ENCODE measurements around the gene PRPF39.

Gene PRPF39

GRCh38 chr14:45082420-45082819, 1.5 kb upstream of the PRPF39 start:
- no peak for DNase-seq

DNA sequence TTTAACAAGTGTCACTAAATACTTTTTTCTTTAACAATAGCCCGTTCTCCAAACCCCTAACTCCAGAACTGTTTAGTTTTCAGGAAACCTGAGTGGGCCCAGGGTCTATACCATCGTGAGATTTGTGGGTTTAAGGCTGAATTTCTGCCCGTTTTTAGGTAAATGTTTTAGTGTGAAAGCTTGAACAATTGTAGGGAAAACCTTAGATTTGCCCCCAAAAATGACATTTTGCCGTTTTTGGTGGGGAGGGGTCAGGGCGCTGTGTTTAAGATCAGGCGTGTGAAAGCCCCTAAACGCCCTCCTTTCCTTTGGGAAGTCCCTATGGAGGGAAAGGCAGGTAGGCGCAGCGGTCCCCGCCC, 320 bp upstream of the PRPF39 start:
- no peak for DNase-seq

DNA sequence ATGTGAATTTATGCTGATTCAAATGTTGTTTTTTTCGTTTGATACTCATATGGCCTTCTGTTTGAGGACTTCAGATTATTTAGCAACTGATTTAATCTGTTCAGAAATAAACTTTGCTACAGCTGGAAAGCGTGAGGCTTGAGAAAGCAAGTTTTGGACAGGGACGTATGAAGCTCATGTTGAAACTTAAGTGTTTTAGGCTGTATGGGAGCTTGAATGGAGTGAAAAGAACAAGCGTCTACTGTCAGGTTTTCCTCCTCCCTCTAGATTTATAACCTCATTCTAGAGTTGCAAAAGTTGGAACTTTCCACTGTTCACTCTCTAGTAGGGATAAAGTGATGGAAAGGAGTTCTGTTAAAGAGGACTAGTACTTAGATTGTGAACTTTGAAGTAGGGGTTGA, 1.0 kb downstream of the PRPF39 start:
- no peak for DNase-seq

DNA sequence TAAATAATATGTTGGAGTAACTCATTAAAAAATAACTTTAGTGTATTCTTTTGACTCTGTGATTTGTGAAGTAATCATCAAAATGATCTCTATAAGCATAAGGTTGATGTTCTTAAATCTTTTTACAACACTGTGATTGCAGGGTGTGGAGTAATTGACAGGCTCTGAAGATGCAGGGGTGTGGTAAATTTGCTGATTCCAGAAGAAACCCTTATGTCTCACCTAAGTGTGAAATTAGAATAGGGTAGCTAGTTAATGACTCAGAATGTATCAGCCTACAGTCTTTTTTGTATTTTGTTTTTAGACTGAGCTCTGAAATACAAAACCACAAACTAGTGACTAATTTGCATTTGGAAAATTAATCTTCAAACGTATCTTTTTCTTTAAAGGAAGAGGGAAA, 5.9 kb downstream of the PRPF39 start:
- DNase-seq, result no peak

DNA sequence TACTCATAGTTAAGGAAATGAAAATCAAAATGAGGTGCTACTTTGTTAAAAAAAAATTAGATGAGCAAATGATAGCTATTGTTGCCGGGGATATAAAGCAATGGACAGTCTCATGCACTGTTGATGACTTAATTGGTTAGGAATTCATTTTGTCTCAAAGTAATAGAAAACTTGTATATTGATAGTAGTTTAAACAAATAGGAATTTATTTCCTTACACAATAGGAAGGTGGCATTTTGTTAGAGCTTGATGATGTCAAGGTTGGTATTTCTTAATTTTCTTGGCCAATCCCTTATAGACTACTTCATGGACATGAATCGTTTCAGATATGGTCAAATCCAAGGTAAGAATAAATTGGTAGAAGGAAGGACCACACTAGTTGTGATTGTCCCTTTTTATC, 7.8 kb downstream of the PRPF39 start:
- no peak for DNase-seq

DNA sequence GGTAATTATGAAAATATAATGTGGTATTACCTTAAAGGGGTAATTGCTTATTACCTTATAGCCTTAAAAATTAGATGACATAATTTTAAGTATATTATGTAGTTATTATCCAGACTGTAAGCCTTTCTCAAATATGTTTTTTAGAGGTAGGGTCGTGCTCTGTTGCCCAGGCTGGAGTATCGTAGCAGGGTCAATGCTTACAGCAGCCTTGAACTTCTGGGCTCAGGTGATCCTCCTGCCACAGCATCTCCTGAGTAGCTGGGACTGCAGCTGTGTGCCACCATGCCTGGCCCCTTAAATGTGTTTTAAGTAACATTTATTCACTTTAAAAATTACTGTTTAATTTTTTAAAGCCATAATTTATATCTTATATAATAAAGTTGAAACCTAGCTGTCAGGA, 10.4 kb downstream of the PRPF39 start:
- DNase-seq, result no peak

GRCh38 chr14:45095143-45095542, 11.2 kb downstream of the PRPF39 start:
- DNase-seq, result no peak

- no peak for DNase-seq
These were observed 12.3 kb downstream of the PRPF39 start for GRCh38 chr14:45096218-45096617.

DNA sequence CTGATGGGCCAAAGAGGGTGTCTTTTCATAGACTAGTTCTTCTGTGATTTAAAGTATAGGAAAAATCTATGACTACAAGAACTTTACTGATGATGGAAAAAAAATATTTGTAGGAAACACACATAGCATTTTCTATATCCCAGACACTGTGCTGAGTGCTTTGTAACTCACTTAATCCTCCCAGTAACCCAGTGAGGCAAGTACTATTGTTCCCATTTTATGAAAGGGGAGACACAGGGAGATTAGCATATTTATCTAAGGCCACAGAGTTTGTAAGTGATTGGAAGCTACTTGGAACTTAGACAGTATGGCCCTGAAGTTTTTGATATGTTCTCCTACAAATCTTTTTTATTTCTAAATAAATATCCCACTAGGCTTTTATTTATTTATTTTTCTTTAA, 19.9 kb downstream of the PRPF39 start:
- no peak for DNase-seq

DNA sequence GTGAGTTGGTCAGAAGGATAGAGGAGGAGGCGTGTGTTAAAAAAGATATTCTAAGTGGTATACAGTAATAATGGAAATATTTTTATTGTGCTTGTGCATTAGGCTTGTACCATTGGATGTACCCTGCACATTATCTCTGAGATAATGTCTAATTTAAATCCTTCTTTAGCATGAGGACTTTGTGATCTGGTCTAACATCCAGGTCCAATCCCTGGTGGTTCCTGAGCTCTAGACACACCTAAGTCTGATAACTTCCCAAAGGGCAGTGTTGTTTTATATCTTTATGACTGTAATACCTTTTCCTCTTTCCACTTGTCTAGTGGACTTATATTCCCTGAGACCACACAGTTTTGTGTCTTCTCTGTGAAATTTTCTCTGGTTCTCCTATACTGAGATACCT, 20.6 kb downstream of the PRPF39 start:
- DNase-seq, result no peak

DNA sequence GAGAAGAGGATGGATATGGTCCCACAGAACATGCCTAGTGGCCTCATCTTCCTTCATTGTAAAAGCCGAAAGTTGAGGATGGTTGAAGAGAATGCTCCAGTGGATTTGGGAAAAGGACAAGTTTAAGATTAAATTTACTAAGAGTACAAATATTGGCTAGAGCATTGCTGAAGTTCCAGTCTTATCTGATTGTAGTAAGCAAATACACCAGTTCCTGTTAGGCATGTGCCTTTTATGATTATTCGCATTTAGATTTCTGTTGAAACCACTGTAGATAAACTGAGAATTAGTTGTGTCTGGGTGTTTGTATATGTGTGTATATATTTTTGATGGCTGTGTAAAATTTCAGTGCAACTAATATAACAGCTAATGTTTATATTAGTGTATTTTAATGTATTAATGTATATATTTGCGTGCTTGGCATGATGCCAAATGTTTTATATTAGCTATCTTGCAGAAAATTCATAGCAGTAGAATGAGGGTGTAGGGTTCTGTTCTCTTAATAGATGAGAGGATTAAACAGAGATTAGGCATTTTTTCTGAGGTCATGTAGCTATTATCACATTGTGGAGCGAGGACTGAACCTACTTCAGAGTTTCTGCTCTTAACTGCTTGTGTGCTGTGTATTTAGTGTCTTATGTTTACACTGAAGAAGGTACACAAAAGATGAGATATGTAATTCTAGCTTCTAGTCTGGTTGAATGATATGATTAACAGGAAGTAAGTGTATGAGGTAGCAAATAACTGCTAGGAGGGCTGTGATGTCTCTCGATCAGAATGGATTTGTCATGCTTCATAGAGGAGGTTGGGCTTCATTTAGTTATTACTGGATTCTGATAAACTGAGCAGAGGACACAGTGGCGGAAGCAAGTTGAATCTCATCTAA, 29.2 kb downstream of the PRPF39 start:
- peak; percentile 19 for DNase-seq

GRCh38 chr14:45114327-45114726, 30.4 kb downstream of the PRPF39 start:
- no peak for DNase-seq

- DNase-seq, result no peak
These were observed 34.7 kb downstream of the PRPF39 start for GRCh38 chr14:45118594-45118993.

- no peak for DNase-seq
These were observed 36.2 kb downstream of the PRPF39 start for GRCh38 chr14:45120096-45120495.

DNA sequence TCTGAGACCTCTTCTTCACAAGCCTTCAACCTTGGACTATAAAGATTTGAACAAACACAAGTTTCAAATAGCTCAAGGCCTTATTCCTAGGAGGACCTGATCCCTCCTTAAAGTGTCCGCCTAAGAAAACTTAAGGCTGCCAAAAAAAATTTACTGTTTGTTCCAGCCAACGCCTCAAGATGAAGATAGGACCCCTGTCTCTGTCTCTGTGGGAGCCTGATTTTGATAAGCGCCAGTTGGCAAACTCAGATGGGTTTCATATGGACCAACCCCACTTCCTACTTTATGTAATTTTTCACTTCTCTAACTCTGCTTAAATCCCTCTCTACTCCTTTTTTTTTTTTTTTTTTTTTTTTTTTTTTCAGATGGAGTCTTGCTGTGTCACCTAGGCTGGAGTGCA, 39.4 kb downstream of the PRPF39 start:
- DNase-seq, result no peak

DNA sequence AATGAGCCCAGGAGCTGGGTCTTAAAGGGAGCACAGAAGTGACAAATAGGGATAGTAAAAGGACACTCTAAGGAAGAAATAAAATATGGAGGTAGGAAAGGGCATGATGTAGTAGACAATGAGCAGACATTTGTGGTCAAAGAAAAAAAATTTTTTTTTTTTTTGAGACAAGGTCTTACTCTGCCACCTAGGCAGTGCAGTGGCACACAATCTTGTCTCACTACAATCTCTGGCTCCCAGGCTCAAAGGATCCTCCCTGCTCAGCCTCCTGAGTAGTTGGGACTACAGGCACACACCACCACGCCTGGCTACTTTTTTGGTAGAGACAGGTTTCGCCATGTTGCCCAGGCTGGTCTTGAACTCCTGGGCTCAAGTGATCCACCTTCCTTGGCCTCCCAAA, 41.8 kb downstream of the PRPF39 start:
- DNase-seq, result no peak

- no peak for DNase-seq
These were observed 45.2 kb downstream of the PRPF39 start for GRCh38 chr14:45128963-45129629.

DNA sequence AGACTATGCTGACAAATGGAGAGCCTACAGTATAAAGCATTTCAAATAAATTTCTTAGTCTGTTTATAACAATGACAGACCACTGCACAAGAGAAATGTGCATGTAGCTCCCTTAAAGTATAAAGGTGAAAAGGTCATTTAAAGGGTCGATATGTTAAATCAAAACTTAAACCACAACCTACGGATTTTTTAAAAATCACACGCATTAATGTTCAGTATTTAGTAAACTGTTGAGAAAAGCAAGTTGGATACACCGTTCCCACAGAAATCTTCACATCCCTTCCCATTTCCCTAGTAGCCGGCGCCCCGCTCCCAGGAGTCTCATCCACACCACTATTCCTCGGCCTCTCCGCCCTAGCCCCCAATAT, 49.8 kb downstream of the PRPF39 start:
- DNase-seq, result no peak

DNA sequence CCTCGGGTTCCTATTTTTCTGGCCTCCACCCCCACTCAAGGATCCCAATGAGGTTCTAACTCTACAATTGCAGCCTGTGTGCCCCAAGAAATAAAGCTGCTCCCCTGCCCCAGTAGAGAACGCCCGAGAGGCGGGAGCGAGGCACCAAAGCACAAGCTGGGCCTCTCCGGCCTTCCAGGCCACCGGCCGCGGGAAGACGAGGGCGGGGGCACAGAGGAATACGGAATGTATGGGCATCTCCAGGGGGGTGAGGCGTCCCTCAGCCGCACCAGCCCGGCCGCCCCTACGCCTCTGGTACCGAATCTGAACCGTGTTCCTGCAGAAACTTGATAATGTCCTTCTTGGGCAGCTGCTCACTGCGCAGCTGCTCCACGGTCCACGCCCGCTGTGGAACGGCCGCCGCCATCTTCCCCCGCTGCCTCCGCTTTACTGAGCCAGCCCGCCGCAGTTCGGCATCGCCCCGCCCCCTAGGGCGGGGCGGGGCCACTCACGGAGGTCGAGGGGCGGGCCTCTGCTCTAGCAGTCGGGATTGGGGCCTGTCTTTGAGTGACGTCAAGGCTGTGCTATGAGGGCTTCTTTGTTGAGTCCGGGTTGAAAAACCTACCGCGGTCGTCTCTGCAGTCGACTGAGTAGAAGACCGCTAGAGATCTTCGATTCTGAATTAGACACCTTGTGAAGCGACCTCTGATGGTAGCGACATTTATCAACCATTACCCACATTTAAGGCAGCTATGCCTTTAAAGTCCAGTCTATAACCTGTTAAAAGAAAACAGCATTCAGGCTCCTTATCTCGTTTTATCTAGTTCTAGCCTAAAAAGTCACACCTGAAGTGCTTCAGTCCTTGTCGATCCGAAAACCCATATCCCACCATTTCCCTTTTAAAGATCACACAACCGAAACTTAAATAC, 50.4 kb downstream of the PRPF39 start, which contains the start of gene FKBP3:
TSS of gene FKBP3 (minus strand) at position 431 of the 908 bp plus-strand sequence. CDS start at position 406, 25 bp downstream.
- DNase-seq, result peak; percentile 95

DNA sequence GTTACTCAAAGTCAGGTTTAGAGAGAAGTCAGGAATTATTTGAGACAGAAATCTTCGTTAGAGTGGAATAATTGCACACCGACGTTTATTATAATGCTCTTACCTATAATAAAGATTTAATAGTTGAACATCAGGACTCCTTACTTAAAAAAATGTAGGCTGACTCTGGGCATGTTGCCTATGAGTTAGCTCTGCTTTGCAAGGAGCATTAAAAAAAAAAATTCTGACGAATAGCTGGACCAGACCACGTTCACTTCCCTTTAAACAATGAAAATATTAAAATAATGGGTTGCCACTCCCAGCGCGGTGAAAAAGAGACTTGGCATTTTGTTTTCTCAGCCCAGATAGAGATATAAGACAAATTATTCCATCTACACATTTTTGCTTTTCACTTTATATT, 51.2 kb downstream of the PRPF39 start:
- no peak for DNase-seq

- peak; percentile 87 for DNase-seq
These were observed 51.9 kb downstream of the PRPF39 start, which contains the start of gene FANCM for GRCh38 chr14:45135659-45136395. Gene FANCM (plus strand): TSS chr14:45135930. CDS start chr14:45136032, 102 bp downstream.

- DNase-seq, result no peak
These were observed 52.5 kb downstream of the PRPF39 start for GRCh38 chr14:45136399-45136798.
